HG03575 (cell line): ENCODE data around the gene C6orf62.
"Not testable (repeated sequence)": the region's sequence is repeated elsewhere in the genome, so short reads cannot be mapped to it uniquely, and the experiment has no call there.

Source experiments
- ATAC-seq: cut with Tn5 transposase; IDR thresholded peaks from one replicate; pipeline ENCODE4 v1.9.1; 2021; ENCODE audit not compliant: unreplicated experiment, insufficient number of reproducible peaks, low FRiP score; ENCODE audit errors: extremely low read depth

Gene C6orf62

DNA sequence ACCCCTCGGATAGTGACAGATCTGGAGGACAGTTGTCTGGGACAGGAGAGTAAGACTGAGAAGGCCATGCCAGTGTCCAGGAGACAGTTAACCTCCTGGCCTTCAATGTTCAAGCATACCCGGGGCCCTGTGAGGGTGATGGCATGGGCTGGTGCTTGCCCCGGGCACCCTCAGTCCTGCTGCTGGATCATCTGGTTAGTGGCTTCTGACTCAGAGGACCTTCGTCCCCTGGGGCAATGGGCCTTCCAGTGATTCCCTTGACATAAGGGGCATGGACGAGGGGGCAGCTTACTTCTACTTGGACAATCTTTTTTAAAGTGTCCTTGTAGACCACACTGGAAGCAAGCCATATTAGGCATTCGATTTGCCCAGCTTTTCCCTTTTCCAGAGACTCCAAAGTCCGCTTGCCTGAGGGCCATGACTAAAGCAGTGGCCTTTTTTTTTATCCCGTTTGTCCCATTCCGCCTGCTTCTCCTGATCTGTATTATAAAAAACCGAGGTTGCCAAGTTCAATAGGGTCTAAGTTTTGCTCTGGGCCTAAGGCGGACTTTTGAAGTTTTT lies 40.1 kb downstream of the C6orf62 start:
- ATAC-seq: not testable (repeated sequence)

DNA sequence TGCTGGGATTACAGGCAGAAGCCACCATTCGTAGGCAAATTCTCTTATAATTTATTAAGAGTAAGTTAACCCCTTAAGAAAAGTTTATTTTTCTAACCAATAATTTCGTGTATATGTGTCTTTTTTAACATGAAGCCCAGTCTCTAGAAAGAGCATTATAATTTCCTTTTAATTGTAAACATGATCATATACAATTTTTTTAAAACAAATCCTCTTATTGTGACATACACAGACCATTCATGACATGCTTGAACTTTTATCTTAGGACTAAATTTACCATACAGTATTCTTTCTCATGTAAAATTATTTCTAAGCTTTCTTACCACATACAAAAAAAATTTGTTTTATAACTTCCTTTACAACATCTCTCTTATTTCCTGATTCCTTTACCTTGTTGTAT lies 45.3 kb downstream of the C6orf62 start:
- ATAC-seq: no peak

DNA sequence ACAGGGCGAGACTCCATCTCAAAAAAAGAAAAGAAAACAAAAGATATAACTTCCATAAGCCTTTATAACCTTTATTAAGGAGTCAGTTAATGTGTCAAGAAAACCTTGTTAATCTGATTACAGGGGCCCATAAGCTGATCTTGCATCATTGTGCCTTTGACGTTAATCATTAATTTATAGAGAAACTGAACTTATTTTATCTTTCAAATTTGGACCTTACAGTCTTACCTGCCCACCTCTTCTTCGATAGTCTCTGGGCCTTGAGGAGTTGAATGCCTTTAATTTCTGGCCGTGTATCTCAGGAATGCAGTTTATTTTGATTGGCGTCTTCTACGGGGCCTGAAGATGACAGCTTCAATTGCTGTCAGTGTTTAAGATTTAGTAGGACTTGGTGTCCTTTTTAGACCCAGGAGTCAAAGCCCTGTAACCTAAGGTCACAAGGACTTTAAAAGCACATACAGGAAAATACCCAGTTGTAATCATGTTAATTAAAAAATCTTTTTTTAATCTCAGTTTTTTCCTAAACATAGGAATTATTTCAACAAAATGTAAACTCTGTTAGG lies 46.3 kb downstream of the C6orf62 start:
- ATAC-seq: no peak

- not testable (repeated sequence) for ATAC-seq
Observed at GRCh38 chr6:24671077-24671476, 47.9 kb downstream of the C6orf62 start.

GRCh38 chr6:24670492-24670891 lies 48.5 kb downstream of the C6orf62 start:
- ATAC-seq: not testable (repeated sequence)

- ATAC-seq: no peak
Observed at GRCh38 chr6:24668997-24669361, 50.0 kb downstream of the C6orf62 start.

- ATAC-seq: not testable (repeated sequence)
Observed at GRCh38 chr6:24668066-24668996, 50.6 kb downstream of the C6orf62 start.

DNA sequence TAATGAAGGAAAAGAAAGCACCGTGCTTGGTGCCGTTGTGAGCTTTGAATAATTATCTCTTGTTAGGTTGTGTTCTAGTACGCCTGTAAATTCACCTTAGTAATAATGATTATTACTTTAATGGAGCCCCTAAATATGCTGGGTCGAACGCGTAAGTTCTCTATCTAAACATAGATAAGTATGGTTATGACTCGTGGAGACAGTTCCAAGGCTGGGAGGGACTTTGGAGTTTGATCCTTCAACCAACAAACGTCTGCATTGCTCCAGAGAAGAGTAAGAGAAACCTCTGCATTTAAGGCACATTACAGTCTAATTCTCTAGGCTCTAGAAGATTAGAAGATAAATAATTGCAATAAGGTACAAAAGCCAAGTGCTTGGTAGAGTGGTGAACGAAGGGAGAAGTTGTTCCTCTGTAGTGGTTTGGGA lies 51.6 kb downstream of the C6orf62 start:
- ATAC-seq: no peak

DNA sequence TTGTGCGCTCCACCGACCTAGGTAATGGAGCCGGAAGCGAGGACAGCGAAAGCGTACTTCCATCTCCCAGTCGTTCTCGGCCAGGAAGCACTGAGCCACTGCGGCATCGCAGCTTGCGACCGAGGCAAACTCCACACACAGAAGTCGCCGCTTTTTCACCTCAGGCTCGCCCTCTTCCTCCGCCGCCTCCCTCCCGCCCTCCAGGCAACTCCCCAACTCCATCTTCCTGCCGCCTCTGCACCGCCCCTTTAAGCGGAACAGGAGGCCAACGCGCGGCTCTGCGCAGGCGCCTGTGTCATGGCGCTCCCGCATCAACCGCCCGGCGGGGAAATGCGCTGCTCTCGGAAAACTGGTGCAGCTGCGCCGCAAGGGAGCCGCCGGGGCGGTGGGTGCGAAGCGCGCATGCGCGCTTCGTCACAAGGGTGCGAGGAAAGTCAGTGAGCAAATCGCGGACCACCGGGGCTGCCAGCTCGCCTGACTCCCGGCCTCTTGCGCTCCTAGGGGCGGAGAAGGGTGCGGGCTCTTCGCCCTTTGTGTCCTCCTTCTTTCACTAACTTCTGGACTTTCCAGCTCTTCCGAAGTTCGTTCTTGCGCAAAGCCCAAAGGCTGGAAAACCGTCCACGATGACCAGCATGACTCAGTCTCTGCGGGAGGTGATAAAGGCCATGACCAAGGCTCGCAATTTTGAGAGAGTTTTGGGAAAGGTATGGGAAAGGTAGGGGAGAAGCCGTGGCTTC lies 52.1 kb downstream of the C6orf62 start, which contains the start of the genes ACOT13 and TDP2:
ACOT13 (plus strand) TSS at position 437 of the 737 bp plus-strand sequence; CDS start at position 624, 187 bp downstream.
TDP2 (minus strand) TSS at position 259 of the 737 bp plus-strand sequence; CDS start at position 222, 37 bp downstream.
- peak; percentile 78 for ATAC-seq

GRCh38 chr6:24666097-24666640 lies 52.8 kb downstream of the C6orf62 start:
- ATAC-seq: peak; percentile 21

DNA sequence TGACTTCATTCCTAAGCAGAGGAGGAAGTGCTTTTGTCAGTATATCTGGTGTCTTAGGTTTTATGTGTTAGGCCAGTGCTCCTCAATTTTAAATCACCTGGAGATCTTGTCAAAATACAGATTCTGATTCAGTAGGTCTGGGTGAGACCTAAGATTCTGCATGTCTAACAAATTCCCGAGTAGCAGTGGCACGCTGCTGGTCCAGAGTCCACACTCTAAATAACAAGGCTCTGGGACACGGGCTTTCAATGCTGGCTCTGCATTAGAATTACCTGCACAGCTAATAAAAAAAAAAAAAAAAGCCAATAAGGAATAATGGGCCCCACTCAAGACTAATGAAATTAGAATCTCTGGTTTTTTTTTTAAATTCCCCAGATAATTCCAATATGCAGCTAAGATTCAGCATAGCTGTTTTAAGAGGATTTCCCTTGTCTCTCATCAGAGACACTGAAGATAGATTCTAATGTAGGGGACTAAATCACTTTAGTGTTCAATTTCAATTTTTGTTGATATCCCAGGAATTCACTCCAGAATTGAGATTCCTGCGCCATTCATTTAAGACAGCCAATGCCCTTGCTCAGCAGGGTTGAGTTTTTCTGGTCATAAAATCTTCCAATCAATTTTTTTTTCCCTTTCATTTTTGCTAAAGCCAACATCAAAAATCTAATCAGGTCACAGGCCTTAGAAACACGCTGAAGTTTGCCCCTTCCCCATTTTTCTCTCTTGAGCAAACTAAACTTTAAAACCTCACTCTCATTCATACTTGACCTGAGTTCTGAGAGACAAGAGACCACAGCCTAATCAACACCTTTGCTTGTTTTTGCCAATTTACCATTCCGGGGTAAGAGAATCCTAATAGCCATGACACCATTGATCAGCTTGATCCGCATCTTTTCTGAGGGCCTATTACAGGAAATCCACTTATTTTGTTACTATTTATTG lies 54.6 kb downstream of the C6orf62 start:
- ATAC-seq: no peak

GRCh38 chr6:24663189-24663588 lies 55.8 kb downstream of the C6orf62 start:
- ATAC-seq: no peak

DNA sequence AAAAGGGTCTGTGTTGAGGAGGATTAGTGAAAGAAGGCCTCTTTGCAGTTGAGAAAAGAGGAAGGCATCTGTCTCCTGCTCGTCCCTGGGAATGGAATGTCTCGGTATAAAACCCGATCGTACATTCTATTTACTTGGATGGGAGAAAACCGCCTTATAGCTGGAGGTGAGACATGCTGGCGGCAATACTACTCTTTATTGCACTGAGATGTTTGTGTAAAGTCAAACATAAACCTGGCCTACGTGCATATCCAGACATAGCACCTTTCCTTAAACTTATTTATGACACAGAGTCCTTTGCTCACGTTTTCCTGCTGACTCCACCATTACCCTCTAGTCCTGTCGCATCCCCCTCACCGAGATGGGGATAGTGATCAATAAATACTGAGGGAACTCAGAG lies 56.7 kb downstream of the C6orf62 start:
- no peak for ATAC-seq

DNA sequence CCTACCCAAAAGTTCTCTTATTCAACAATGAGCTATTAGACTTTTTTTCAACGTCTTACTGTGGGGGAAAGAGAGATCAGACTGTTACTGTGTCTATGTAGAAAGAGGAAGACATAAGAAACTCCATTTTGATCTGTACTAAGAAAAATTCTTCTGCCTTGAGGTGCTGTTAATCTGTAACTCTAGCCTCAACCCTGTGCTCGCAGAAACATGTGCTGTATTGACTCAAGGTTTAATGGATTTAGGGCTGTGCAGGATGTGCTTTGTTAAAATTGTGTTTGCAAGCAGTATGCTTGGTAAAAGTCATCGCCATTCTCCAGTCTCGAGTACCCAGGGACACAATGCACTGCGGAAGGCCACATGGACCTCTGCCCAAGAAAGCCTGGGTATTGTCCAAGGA lies 57.2 kb downstream of the C6orf62 start:
- not testable (repeated sequence) for ATAC-seq

DNA sequence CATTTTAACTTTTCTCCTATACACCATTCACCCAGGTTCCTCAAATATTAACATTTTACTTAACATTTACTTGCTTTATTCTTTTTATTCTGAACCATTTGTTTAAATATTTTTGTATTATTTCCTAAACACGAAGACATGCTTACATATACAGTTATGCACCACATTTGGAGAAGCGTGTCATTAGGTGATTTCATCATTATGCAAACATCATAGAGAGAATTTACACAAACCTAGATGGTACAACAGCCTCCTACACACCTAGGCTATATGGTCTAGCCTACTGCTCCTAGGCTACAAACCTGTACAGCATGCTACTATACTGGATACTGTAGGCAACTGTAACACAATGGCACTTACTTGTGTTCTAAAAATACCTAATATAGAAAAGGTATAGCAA lies 58.8 kb downstream of the C6orf62 start:
- no peak for ATAC-seq

GRCh38 chr6:24659561-24659960 lies 59.4 kb downstream of the C6orf62 start:
- ATAC-seq: no peak

DNA sequence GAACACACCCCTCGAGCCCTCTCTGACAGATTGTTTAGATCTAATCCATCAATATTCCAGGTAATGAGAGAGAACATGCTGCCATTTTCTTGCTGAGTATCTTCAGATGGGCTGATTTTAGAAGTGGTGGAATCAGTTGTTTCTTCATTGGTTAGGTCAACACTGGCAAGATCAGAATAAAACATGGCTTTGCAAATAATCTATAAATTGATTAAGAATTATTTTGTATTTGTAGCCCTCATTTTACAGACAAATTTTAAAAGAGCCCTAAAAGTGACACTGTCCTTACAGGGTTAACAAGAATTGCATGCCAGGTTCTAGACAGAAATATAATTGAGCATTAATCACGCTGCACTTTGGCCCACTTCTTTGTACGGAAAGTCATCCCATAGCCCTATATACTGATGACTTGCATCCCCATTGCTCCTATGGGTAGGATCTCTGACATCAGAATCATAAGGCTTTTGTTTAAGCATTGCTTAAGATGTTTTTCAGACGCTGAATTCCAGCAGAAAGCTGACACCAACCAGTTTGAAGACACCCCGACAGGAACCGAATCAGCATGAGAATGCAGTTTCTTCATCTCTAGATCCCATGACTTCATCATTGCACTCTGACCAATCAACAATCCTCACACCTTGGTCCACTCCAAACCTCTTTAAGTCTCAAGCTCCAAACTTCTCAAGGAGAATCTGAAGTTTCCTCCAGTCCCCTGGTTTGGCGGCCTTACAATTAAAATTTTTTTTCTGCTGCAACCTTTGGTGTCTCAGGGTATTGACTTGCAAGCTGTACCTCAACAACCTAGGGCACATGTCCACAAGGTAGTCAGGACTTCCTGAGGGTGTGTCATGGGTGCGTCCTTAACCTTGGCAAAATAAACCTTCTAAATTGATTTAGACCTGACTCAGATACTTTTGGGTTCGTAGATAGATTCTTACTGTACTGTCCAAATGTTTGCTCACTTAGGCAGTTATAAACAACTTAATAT lies 60.1 kb downstream of the C6orf62 start:
- ATAC-seq: no peak
